Stimulated activated naive CD4-positive, alpha-beta T cell (primary cell): ENCODE results near the gene CLECL1.
A peak's percentile ranks its signal among the peaks of the same experiment; 100 is the strongest.
"Not testable (repeated sequence)": the region's sequence is repeated elsewhere in the genome, so short reads cannot be mapped to it uniquely, and the experiment has no call there.

ENCODE experiments used
- DNase-seq, 6 experiments: peaks; one replicate each; lab custom pipeline; 2025; lab: John Stamatoyannopoulos, UW

CLECL1 gene

DNA sequence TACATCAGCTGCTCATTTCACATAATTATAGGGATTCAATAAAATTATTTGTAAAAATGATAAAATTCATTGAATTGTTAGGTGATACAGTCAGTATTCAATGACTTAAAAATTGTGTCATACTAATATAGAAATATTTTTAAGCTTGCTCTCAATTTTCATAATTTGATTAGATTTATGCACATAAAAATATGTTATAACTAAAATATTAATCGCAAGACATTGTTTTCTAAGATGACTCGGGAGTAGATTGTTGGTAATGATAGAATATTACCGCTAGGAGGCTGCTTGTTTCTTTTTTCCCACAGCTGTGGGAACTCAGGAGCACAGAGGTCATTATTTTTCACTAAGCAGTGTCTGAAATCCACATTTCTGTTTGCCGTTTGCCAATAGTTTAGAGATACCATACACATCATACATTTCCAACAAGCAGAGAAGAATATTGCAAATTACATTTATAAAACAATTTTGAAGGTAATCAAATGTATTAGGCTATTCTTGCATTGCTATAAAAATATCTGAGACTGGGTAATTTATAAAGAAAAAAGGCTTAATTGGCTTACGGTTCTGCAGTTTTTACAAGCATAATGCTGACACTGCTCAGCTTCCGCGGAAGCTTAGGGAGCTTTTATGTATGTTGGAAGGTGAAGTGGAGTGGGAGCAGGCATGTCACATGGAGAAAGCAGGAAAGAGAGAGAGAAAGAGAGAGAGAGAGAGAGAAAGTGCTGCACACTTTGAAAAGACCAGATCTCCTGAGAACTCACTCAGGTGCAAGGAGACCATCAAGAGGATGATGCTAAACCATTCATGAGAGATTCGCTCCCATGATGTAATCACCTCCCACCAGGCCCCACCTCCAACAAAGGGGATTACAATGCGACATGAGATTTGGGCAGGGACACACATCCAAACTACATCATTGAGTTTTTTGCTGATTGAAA is 18.6 kb upstream of the CLECL1 start:
- peak in 5 of 6 experiments; percentile 22 to 51 (median 40) for DNase-seq

DNA sequence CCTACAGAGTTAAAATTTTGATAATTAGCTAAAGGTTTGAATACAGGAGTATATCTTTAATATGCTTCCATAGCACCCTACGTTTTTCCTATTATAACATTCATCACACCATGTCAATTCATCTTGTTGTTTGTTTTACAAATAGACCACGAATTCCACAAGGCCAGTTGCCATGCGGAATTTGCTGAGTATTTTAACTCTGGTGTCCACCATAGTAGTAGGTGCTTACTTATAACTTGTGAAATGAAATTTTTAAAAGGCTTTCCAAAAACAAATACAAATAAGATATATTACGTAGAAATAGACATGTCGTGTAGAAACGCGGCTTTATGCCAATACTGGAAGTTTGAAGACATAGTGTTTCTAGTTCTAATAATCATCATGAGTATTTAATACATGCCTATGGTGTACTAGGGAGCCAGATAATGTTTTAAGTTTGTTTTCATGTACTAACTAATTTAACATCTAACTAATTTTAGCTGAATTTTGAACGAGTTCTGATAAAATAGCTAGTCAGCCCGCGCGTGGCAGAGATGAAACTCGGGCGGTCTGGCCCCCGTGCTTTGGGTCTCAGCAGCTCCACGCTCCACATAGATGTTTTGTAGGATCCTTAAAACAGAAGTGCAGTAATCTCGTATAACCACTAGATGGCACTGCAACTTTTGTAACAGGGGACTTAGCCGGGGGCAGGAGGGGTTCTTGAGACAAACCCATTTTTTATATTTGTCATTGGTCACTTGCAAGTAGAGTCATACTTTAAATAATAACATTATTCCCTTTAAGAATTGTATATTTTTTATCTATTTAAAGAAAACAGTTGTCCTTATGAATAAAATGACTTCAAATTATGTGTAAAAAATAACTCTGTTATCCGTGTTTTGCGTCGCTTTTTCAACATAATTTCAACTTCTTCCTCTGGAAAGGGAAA is 17.6 kb upstream of the CLECL1 start:
- peak; percentile 24 to 83 (median 46) for DNase-seq

DNA sequence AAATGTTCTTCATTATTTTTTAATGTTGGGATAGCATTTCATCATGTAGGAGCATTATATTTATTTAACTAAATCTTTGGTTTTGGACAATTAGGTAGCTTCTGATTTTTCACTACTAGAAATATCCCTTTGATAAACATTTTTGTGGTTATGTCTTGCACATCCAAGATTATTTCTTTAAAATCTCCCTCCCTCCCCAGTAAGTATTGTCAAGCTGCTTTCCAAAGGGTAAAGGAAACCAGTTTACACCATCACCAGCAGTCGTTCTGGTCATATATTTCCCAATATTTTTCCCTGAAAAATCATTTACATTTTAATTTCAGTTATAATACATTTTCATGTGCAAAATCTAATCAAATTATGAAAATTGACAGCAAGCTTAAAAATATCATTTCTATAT is 16.7 kb upstream of the CLECL1 start:
- DNase-seq: no peak

DNA sequence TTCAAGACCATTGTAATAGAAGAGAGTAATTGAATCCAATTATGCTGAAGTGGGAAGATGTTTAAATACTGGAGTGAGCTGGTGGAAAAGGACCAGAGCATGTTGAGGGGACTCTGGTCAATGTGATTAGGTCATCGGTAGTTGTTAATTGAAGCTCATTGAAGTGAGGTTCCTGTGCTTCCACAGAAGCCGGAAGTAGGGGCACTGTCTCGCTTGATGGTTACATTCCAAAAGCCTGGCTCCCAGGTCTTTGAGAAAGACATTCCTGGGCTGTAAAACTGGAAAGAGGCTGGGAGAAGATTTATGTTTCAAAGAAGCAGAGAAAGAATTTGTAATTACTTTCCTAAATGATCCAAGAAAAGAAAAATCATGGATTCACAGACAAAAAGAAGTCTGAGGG is 12.3 kb upstream of the CLECL1 start:
- DNase-seq: no peak

DNA sequence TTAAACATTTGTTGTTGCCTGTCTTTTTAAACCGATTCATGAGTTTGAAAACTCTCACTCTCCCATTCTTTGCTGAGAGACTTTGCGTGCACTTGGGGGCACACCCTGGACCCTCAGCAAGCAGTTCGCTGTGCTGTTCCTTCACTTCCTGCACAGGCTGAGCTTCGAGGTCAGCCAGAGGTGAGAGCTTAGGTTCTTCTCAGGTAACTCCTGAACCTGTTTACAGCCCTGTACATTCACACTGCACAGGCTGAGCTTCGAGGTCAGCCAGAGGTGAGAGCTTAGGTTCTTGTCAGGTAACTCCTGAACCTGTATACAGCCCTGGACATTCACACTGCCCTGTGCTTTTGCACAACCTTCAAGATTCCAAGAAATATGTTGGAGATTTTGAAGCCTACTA is 9.8 kb upstream of the CLECL1 start:
- peak in 4 of 6 experiments; percentile 21 to 72 (median 46) for DNase-seq

DNA sequence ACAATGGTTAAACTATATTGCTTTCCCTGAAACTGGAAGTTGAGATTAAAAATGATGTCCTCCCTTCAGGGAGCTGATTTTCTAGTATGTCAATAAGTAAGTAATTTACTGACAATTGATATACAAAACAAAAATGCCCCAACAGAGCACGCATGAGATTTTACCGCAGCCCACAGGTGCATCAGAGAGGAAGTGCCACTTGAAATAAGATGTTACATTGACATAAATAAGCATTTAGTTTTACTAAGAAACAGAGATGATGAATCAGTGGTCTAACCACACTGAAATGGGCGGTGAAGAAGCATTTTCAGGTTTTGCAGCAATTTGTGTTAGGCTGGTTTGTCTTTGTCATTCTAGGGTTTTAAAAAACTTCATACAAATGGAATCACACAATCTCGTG is 8.8 kb upstream of the CLECL1 start:
- DNase-seq: peak; percentile 39 to 94 (median 80)

DNA sequence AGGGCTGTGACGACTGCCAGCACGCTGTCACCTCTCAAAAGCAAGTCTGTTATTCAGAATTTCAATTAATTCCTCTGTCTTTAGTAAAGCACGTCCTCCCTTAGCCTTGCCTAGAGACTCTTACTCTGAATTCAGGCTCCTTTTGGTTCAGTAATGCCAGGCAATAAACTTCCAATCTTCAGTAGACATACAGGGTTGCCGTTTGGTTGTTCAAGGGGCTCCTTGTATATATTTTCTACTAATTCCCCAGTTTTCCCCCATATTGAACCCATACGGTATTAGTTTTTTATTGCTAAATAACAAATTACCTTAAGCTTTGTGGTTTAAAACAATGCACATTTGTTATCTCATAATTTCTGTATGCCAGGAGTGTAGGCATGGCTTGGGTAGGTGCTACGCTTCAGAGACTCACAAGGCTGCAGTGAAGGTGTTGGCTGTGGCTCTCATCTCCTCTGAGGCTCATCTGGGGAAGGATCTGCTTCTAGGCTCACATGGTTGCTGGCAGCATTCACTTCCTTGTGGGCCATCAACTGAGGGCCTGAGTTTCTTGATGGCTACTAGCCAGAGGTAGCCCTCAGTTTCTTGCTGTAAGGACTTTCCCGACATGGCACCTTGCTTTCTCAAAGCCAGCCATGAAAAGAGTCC is 7.3 kb upstream of the CLECL1 start:
- peak in 4 of 6 experiments; percentile 14 to 54 (median 44) for DNase-seq

DNA sequence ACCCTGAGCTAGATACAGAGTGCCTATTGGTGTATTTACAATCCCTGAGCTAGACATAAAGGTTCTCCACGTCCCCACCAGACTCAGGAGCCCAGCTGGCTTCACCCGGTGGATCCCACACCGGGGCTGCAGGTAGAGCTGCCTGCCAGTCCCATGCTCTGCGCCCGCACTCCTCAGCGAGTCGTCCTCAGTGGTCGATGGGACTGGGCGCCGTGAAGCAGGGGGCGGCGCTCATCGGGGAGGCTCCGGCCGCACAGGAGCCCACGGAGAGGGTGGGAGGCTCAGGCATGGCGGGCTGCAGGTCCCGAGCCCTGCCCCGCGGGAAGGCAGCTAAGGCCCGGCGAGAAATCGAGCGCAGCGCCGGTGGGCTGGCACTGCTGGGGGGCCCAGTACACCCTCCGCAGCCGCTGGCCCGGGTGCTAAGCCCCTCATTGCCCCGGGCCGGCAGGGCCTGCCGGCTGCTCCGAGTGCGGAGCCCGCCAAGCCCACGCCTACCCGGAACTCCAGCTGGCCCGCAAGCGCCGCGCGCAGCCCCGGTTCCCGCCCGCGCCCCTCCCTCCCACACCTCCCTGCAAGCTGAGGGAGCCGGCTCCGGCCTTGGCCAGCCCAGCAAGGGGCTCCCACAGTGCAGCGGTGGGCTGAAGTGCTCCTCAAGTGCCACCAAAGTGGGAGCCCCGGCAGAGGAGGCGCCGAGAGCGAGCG is 6.7 kb upstream of the CLECL1 start:
- DNase-seq: peak in 1 of 6 experiments; percentile 15

DNA sequence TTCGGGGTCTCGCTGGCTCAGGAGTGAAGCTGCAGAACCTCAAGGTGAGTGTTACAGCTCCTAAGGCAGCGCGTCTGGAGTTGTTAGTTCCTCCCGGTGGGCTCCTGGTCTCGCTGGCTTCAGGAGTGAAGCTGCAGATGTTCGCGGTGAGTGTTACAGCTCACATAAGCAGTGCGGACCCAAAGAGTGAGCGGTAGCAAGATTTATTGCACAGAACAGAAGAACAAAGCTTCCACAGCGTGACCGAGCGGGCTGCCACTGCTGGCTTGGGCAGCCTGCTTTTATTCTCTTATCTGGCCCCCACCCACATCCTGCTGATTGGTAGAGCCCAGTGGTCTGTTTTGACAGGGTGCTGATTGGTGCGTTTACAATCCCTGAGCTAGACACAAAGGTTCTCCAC is 6.0 kb upstream of the CLECL1 start:
- not testable (repeated sequence) for DNase-seq

DNA sequence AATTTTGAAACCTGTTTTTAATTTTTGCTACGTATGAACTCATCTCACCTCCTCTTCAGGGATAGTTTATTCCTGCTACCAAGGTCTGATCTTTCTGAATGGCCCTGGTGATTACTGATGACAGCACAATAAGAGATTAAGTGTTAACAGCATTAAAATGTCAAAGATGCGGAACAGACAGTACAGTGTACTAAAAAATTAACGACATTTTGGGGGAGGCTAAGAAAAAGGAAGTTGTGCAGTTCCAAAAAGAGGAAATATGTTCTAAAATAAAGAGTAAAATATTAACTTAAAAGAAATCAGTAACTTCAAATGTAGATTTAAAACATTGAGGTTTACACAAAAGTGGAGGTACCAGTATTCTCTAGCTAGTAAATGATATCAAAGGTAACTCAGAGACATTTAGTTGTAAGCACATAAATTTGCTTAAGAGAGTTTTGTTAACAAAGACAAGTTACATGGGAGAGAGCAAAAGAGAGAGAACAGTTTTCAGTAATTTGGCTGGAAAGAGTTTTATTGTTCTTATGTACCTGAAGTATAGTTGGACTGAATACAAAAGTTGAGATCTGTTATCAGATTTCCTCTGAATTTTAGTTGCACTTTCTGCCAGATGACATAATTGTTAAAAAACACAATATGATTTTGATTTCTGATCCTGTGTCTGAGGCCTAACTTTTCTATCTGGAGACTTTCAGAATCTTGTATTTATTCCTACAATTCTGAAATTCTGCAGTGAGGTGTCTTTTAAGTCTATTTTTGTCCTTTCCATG is 4.2 kb upstream of the CLECL1 start:
- peak in 2 of 6 experiments; percentile 36 to 43 for DNase-seq

DNA sequence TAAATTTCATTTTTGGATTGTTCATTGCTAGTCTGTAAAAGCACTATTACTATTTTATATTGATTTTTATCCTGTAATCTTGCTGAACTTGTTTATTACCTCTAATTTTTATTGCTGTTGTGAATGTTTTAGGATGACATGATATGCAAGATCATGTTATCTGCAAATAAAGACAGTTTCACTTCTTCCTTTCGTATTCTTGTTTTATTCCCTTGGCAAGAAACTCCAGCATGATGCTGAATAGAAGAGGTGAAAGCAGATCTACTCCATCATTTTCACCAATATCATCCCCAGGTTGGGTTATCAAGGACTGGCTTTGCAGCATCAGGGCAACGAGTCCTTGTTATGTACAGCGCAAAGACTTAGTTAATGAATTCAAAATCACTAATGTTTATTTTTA is 2.7 kb upstream of the CLECL1 start:
- no peak for DNase-seq

DNA sequence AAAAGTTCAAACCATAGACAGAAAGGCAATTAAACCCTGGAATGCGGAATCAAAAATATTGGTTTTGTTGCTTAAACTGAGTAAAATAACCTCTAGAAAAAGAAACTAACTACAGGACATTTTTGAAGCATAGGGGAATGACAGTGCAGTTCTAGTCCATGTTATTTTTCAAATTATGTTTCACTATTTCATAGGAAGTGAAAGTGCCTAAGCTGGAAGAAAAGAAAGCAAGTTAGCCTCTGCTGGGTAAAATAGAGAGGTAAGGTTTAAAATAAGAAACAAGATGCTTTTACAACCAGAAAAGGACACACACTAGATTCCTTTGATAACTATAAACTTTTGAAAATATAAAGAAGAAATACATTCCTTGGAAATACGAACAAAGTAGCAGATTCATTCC is 1.1 kb downstream of the CLECL1 start:
- no peak for DNase-seq

DNA sequence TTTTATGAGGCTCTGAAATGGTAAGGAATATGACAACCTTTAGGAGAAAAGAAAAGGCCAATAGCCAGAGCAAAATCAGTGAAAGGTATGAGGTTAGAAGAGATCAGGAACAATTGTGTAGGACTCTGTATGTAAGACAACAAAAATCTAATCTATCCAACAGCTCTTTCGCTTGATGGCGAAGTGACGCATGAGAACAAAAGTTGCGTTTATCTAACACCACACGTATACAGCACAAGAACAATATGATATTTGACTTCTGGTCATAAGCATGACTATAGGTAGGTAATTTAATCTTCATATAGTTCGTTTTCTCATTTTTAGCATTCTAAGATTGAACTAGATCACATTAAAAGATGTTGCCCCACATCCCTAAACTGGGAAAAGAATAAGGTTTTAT is 1.5 kb downstream of the CLECL1 start:
- no peak for DNase-seq

DNA sequence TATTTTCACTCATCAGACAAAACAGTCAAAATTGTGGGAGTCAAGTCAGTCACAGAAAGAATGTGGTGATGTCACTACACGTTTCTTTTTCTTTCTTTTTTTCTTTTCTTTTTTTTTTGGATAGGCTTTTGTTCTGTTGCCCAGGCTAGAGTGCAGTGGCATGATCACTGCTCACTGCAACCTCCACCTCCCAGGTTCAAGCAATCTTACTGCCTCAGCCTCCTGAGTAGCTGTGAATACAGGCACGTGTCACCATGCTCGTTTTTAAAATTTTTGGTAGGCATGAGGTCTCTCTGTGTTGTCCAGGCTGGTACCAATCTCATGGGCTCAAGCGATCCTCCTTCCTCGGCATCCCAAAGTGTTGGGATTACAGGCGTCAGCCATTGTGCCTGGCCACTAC is 2.3 kb downstream of the CLECL1 start:
- no peak for DNase-seq

DNA sequence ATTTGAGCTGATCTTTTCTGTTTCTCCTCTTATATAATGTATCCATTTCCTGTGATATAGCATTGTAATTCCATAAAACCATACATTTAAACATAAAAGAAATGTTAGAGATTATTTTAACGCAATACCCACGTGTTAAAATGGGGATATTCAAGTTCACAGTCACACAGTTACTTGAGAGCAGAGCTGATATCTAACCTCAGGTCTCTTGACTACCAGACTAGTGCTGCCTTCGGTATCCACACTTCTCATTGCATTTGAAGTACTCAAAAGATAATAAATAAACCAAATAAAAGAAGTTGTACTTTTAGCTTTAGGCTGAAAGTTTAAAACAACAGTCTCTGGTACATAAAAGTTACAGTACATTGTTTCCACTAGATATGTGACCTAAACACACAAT is 2.9 kb downstream of the CLECL1 start:
- DNase-seq: no peak

DNA sequence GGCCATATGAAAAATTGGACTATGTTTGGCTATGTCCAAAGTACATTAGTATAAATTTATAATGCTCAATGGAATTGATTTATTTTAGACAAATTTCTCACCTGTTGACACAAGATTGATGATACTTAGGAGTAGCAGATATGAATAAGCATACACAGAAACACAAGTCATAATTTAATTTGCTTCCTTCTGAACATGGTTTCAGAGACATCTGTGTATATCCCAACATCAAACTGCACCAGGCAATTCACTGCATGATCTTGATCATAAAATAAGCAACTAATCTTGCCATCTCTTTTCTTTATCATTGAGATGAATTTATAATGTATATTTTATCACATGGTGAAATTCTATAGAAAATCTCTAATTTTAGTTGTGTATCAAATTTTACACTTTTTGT is 3.8 kb downstream of the CLECL1 start:
- no peak for DNase-seq

DNA sequence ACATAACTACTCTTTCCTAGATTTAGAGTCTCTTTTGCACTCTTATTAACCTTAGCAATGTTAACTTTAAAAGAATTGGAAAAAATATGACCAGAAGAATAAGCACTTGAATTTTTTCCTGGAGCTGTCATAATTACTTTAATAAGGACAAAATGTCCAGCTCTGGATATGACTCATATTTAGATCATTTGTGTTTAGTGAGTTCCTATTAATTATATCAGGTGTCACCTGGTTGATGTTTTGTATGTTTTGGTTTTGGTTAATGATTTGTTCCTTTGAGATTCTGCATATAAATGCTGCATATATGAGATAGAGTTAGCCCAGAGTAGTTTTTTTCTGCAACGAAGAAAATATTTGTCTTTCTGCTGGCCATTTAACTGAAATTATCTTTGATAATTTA is 5.1 kb downstream of the CLECL1 start:
- no peak for DNase-seq

DNA sequence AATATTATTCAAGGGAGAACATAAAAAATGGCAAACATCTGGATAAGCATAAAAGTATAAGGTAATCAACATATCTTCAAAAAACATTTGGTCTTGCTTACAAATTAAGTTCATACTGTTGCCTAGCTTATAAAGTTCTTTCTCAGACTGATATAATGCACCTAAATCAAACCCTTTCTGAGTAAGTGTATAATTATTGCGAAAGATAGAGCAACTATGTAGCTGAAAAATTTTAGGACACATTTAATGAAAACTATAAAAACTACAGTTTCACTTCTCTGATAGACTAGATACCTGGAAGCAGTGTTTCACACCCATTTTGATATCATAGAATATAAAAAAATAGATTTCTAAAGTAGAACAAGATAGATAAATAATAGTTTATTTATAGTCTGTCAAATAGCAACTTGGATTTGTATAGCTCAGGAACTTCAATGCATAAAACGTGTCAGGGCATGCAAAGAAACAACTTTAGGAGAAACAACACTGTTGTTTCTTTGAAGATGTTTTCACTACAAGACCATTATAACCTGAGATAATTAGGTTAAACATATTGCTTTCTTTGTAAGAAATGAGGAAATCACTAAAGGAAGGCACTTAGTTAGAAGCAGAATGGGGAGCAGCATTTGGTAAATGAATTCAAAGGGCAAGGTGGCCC is 7.6 kb downstream of the CLECL1 start:
- no peak for DNase-seq

DNA sequence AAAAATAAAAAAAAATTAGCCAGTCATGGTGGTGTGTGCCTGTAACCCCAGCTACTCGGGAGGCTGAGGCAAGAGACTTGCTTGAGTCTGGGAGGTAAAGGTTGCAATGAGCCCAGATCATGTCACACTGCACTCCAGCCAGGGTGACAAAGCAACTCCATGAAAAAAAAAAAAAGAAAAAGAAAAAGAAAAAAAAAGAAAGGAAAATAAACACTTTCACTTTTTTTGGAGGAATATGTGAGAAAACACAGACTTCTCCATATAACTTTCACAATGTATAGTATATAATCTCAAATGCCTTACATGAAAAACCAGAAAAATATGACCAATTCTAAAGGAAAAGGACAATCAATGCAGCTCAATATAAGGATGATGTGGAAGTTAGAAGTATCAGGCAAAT is 8.9 kb downstream of the CLECL1 start:
- no peak for DNase-seq

DNA sequence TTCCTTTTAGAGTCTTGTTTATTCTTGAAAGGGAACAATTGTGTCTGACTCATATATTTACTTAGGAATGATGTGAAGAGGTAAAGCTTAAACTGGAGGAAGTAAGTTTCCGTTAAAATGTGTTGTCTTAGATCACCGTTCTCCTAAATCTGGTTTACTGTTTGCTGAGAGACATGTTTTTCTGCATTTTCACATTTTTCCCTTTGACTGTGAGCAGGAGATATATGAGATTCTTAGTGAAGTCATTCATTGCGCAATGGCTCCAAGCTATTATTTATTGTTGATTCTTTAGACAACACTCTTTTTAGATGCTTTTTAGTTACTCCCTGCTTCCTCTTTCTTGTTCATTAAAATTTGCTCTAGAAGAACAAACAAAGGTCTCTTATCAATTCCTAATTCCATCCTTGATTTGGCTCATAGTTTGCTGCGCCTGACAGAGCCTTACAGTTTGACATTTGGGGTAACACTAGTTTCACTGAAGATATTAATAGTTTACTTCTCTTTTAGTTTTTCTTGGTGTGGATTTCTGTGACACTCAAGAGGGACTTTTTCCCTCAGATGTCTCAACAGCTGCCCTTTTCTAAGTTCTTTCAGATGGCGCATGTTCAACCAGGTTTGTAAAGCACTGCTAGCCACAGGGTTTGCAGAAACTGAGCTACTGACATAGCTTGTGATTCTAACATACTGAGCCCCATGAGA is 11.4 kb downstream of the CLECL1 start:
- DNase-seq: no peak
